Lower lobe of right lung (tissue), 2 donors: ENCODE results near the gene WDFY3. TPM values are rescaled to one million over a fixed set of nuclear protein-coding genes. Genes with fewer than 3 reads are reported as not detected.
A peak's percentile ranks its signal among the peaks of the same experiment; 100 is the strongest.

Experiments
- ATAC-seq, 2 donors: fragments of 200-7000 bp; cut with Tn5 transposase; one replicate each; pipeline ENCODE4 v1.9.1; 2020 to 2022; ENCODE audit warnings: mild to moderate bottlenecking in 2 of 2, moderate library complexity in 2 of 2
- DNase-seq: peaks from one replicate; pipeline ENCODE4 v3.0.0-alpha.2; 2020
- H3K27ac ChIP-seq: fragments of 200-600 bp; one replicate; pipeline ENCODE4 v1.8.0; 2022
- H3K27me3 ChIP-seq: fragments of 200-600 bp; one replicate; pipeline ENCODE4 v1.8.0; 2022; ENCODE audit warnings: low read depth
- H3K36me3 ChIP-seq: fragments of 200-600 bp; one replicate; pipeline ENCODE4 v1.8.0; 2022; ENCODE audit warnings: mild to moderate bottlenecking
- H3K4me1 ChIP-seq: fragments of 200-600 bp; one replicate; pipeline ENCODE4 v1.8.0; 2022
- H3K4me3 ChIP-seq: fragments of 200-600 bp; one replicate; pipeline ENCODE4 v1.8.0; 2022; ENCODE audit warnings: mild to moderate bottlenecking
- H3K9me3 ChIP-seq: fragments of 200-600 bp; one replicate; pipeline ENCODE4 v1.8.0; 2022
- CTCF ChIP-seq: fragments of 200-600 bp; IDR thresholded peaks from one replicate; pipeline ENCODE4 v1.8.0; 2022; ENCODE audit warnings: antibody characterized with exemption, mild to moderate bottlenecking
- intact Hi-C: fragments of 100-400 bp; cut with DNase I; formaldehyde crosslinking; loops from one replicate; pipeline ENCODE4 v1.11.0; 2022
- total RNA-seq: library from RNA; stranded (reverse); fragmentation: NEBNext Ultra II Directional; extraction: Animal tissue kit (Norgen Biotek cat#: 25700); gene quantifications from one replicate; pipeline ENCODE4 v1.2.1, GENCODE V29; 2021
- donor health status: DM: no; HTN: yes; CAD: no; lungs with severe emphysema.

WDFY3 gene
- total RNA-seq, 1 donor from 2014 or later, result 125 TPM

DNA sequence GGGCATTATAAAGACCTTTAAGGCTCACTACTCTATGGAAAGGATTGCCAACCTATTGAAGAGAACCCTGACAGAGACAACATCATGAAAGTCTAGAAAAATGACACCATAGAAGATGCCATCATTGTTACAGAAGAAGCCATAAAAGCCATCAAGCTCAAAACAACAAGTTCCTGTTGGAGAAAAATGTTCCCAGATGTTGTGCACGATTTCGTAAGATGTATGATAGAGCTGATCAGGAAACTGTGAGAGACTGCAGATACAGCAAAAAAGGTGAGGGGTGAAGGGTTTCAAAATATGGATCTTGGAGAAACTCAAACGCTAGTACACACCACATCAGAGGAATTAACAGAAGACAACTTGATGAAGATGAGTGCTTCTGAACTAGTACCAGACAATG lies 53.3 kb downstream of the WDFY3 start:
- ATAC-seq, result no peak
- Histone ChIP-seq H3K4me3 (no peak overlapping the region), H3K27ac (no peak overlapping the region), H3K36me3 (no peaks in the 10 kb centered on the region), H3K9me3 (no peaks in the 10 kb centered on the region), H3K27me3 (no peaks in the 10 kb centered on the region), H3K4me1 (peaks cover 44% of the 10 kb centered on the region)
- DNase-seq, result no peak
- intact Hi-C loops, result no loop called here
- no peak for TF ChIP-seq CTCF

DNA sequence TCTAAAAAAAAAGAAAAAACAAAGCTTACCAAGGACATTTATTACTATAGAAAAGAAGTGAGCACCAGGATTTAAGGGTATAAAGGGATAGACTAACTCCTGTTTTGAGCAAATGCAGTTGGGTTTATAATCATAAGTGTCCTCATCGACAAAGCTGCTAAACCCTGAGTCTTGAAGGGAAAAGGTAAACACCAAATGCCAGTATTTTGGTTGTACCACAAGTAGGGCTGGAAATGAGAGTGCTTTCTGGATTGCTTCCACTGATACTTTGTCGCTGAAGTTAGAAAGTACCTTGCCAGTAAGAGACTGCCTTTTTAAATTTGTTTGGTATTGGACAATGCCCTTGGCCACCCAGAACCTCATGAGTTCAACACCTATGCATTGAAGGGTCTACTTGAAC lies 53.7 kb downstream of the WDFY3 start:
- intact Hi-C loops, result no loop called here
- TF ChIP-seq CTCF, result no peak
- Histone ChIP-seq H3K9me3 (no peaks in the 10 kb centered on the region), H3K27ac (no peak overlapping the region), H3K4me1 (peaks cover 49% of the 10 kb centered on the region), H3K4me3 (no peak overlapping the region), H3K36me3 (no peaks in the 10 kb centered on the region), H3K27me3 (no peaks in the 10 kb centered on the region)
- ATAC-seq, result peak in 1 of 2 donors; percentile 63
- no peak for DNase-seq

DNA sequence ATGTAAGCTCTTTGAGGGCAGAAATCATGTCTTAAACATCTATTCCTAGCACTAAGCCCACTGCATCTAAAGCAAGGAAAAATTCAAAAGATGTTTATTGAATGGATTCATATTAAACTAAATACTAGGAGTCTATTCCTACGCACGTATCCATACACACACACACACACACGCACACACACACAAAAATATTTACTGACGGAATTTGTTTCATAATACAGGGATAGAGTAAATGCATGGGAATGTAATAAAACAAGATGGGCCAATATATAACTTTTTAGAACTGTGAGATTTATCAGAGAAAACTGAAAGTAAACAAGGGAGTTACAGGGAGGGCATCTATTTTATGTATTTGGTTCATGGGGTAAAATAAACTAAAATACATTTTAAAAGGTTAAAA lies 57.6 kb downstream of the WDFY3 start:
- H3K4me1 ChIP-seq, result peaks cover 18% of the 10 kb centered on the region

GRCh38 chr4:84907145-84907544 lies 59.3 kb downstream of the WDFY3 start:
- H3K27me3 ChIP-seq, result no peaks in the 10 kb centered on the region
- ATAC-seq (no peak), DNase-seq (no peak)
- no peaks in the 10 kb centered on the region for H3K36me3 ChIP-seq
- no peak for TF ChIP-seq CTCF
- H3K9me3 ChIP-seq, result no peaks in the 10 kb centered on the region
- no peak overlapping the region for H3K4me3 ChIP-seq
- peaks cover 8% of the 10 kb centered on the region for H3K4me1 ChIP-seq
- intact Hi-C loops, result no loop called here
- no peak overlapping the region for H3K27ac ChIP-seq

More for the DNA sequence above, 57.6 kb downstream of the WDFY3 start:
- H3K9me3 ChIP-seq, result no peaks in the 10 kb centered on the region
- H3K4me3 ChIP-seq, result no peak overlapping the region
- no peak for DNase-seq
- no peaks in the 10 kb centered on the region for H3K36me3 ChIP-seq
- no peak for ATAC-seq
- H3K27ac ChIP-seq, result no peak overlapping the region
- no peaks in the 10 kb centered on the region for H3K27me3 ChIP-seq
- no peak for TF ChIP-seq CTCF
- intact Hi-C loops, result no loop called here

GRCh38 chr4:84905646-84906045 lies 60.8 kb downstream of the WDFY3 start:
- Histone ChIP-seq H3K4me3 (no peak overlapping the region), H3K9me3 (no peaks in the 10 kb centered on the region), H3K27me3 (no peaks in the 10 kb centered on the region), H3K27ac (no peak overlapping the region), H3K4me1 (peaks cover 8% of the 10 kb centered on the region), H3K36me3 (no peaks in the 10 kb centered on the region)
- ATAC-seq (no peak), DNase-seq (no peak)
- TF ChIP-seq CTCF, result no peak
- intact Hi-C loops, result no loop called here

- Histone ChIP-seq H3K27me3 (no peaks in the 10 kb centered on the region), H3K9me3 (no peaks in the 10 kb centered on the region), H3K4me1 (no peaks in the 10 kb centered on the region), H3K27ac (no peak overlapping the region), H3K4me3 (no peak overlapping the region), H3K36me3 (no peaks in the 10 kb centered on the region)
- no peak for TF ChIP-seq CTCF
- ATAC-seq (no peak), DNase-seq (no peak)
- intact Hi-C loops, result no loop called here
Observed at GRCh38 chr4:84901740-84902281, 64.7 kb downstream of the WDFY3 start.
